MM.1S (cell line): ENCODE measurements around the gene PKD2L1.

Experiments
- DNase-seq: peaks from one replicate; pipeline ENCODE4 v3.0.0-alpha.2; 2015
- H2AFZ ChIP-seq: fragments of 300-600 bp; sonication (generic); 2 replicates; pipeline ENCODE4 v1.6.0; 2016; ENCODE audit warnings: antibody characterized with exemption, low read length
- H3F3A ChIP-seq: fragments of 300-600 bp; sonication (generic); 2 replicates; pipeline ENCODE4 v1.6.1; 2016; ENCODE audit warnings: mild to moderate bottlenecking, antibody characterized with exemption, low read length, moderate library complexity, mixed read lengths; ENCODE audit not compliant: insufficient read depth
- H3K27ac ChIP-seq: fragments of 300-600 bp; sonication (generic); 2 replicates; pipeline ENCODE4 v1.5.1; 2016; ENCODE audit warnings: mild to moderate bottlenecking, low read length
- H3K27me3 ChIP-seq: fragments of 300-600 bp; sonication (generic); replicated peaks from 2 replicates; pipeline ENCODE4 v1.6.0; 2016; ENCODE audit warnings: low read length; ENCODE audit not compliant: insufficient read depth
- H3K36me3 ChIP-seq: fragments of 300-600 bp; sonication (generic); replicated peaks from 2 replicates; pipeline ENCODE4 v1.6.1; 2016; ENCODE audit warnings: mild to moderate bottlenecking, low read length, mixed read lengths; ENCODE audit not compliant: insufficient read depth
- H3K4me1 ChIP-seq: fragments of 300-600 bp; sonication (generic); 2 replicates; pipeline ENCODE4 v1.6.1; 2016; ENCODE audit warnings: low read length, mixed read lengths
- H3K4me2 ChIP-seq: fragments of 300-600 bp; sonication (generic); 2 replicates; pipeline ENCODE4 v1.6.0; 2016; ENCODE audit warnings: low read depth, low read length
- H3K4me3 ChIP-seq: fragments of 300-600 bp; sonication (generic); 2 replicates; pipeline ENCODE4 v1.5.1; 2016; ENCODE audit warnings: low read length, mixed read lengths
- H3K79me2 ChIP-seq: fragments of 300-600 bp; sonication (generic); 2 replicates; pipeline ENCODE4 v1.6.1; 2016; ENCODE audit warnings: mixed run types, low read length, mixed read lengths
- H3K9ac ChIP-seq: fragments of 300-600 bp; sonication (generic); 2 replicates; pipeline ENCODE4 v1.6.1; 2016; ENCODE audit warnings: low read length, mixed read lengths
- H3K9me2 ChIP-seq: fragments of 300-600 bp; sonication (generic); replicated peaks from 2 replicates; pipeline ENCODE4 v1.6.1; 2016; ENCODE audit warnings: mild to moderate bottlenecking, low read length, mixed read lengths; ENCODE audit not compliant: insufficient read depth
- H3K9me3 ChIP-seq: fragments of 300-600 bp; sonication (generic); replicated peaks from 2 replicates; pipeline ENCODE4 v1.6.1; 2016; ENCODE audit warnings: mild to moderate bottlenecking, low read length, mixed read lengths; ENCODE audit not compliant: insufficient read depth
- H4K20me1 ChIP-seq: fragments of 300-600 bp; sonication (generic); 2 replicates; pipeline ENCODE4 v1.6.1; 2016; ENCODE audit warnings: mild to moderate bottlenecking, low read length, moderate library complexity, mixed read lengths; ENCODE audit not compliant: insufficient read depth
- EZH2 ChIP-seq: fragments of 300-600 bp; sonication (generic); optimal IDR thresholded peaks from 2 replicates; pipeline ENCODE3; 2017; ENCODE audit warnings: low read depth, mild to moderate bottlenecking, antibody characterized with exemption, low read length, mixed read lengths
- EZH2phosphoT487 ChIP-seq: fragments of 300-600 bp; sonication (generic); IDR thresholded peaks from 2 replicates; pipeline ENCODE4 v1.6.1; 2018; ENCODE audit warnings: antibody characterized with exemption, low read length
- TF ChIP-seq, protein P1 (sequence below): fragments of 300-600 bp; sonication (generic); IDR thresholded peaks from 2 replicates; pipeline ENCODE4 v1.5.1; 2016; ENCODE audit warnings: antibody characterized with exemption, low read length, mixed read lengths

The PKD2L1 gene

DNA sequence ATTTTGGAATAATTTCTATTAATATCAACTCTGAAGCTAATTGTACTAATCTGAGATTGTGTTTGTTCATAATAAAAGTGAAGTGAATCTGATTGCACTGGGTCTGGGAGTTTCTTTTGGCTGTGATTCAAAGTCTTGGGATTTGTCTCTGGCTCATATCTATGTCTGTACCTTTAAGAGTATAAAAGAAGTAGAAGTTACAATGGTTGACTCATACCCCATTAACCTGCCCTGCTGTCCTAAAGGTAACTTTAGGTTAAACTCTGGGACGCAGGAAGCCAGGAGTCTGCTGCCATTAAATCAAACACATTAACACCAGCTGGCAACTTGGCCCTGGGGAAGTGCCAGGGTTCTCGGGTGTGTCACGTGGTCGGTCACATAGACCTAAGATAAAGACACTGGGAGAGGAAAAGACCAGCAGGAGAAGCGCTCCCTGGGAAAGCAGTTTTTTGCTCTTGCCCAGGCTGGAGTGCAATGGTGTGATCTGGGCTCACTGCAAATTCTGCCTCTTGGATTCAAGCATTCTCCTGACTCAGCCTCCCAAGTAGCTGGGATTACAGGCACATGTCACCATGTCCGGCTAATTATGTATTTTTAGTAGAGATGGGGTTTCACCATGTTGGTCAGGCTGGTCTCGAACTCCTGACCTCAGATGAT lies 34.8 kb upstream of the PKD2L1 start:
- Histone ChIP-seq H2AFZ (no peak overlapping the region), H3K4me3 (no peak overlapping the region), H3K79me2 (no peaks in the 10 kb centered on the region), H3K9ac (no peak overlapping the region), H3K4me1 (peaks cover 24% of the 10 kb centered on the region), H3F3A (peaks cover 31% of the 10 kb centered on the region; the same call in 1 of the 2 replicates), H3K27ac (no peak overlapping the region), H3K9me3 (no peaks in the 10 kb centered on the region), H3K36me3 (peaks cover 13% of the 10 kb centered on the region; the same call in 1 of the 2 replicates), H3K4me2 (no peak overlapping the region), H3K27me3 (no peaks in the 10 kb centered on the region), H3K9me2 (no peaks in the 10 kb centered on the region), H4K20me1 (no peaks in the 10 kb centered on the region)
- DNase-seq, result no peak
- TF ChIP-seq EZH2phosphoT487 (no peak), EZH2 (no peak)
- TF ChIP-seq, protein P1, sequence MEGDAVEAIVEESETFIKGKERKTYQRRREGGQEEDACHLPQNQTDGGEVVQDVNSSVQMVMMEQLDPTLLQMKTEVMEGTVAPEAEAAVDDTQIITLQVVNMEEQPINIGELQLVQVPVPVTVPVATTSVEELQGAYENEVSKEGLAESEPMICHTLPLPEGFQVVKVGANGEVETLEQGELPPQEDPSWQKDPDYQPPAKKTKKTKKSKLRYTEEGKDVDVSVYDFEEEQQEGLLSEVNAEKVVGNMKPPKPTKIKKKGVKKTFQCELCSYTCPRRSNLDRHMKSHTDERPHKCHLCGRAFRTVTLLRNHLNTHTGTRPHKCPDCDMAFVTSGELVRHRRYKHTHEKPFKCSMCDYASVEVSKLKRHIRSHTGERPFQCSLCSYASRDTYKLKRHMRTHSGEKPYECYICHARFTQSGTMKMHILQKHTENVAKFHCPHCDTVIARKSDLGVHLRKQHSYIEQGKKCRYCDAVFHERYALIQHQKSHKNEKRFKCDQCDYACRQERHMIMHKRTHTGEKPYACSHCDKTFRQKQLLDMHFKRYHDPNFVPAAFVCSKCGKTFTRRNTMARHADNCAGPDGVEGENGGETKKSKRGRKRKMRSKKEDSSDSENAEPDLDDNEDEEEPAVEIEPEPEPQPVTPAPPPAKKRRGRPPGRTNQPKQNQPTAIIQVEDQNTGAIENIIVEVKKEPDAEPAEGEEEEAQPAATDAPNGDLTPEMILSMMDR, result no peak

DNA sequence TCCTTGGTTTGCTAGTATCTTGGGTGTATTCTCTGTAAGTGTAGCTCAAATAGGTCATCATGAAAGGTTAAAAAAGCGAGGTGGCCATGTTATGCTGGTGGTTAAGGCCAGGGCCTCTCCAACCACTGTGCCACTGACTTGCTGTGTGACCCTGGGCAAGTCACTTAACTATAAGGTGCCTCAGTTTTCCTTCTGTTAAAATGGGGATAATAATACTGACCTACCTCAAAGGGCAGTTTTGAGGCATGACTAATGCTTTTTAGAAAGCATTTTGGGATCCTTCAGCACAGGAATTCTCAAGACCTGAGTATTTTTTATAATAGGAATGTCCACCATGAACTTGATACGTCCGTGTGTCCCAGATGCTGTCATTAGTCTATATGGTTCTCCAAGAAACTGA lies 34.1 kb upstream of the PKD2L1 start:
- peaks cover 31% of the 10 kb centered on the region; the same call in 1 of the 2 replicates for H3F3A ChIP-seq
- peaks cover 19% of the 10 kb centered on the region for H3K4me1 ChIP-seq

DNA sequence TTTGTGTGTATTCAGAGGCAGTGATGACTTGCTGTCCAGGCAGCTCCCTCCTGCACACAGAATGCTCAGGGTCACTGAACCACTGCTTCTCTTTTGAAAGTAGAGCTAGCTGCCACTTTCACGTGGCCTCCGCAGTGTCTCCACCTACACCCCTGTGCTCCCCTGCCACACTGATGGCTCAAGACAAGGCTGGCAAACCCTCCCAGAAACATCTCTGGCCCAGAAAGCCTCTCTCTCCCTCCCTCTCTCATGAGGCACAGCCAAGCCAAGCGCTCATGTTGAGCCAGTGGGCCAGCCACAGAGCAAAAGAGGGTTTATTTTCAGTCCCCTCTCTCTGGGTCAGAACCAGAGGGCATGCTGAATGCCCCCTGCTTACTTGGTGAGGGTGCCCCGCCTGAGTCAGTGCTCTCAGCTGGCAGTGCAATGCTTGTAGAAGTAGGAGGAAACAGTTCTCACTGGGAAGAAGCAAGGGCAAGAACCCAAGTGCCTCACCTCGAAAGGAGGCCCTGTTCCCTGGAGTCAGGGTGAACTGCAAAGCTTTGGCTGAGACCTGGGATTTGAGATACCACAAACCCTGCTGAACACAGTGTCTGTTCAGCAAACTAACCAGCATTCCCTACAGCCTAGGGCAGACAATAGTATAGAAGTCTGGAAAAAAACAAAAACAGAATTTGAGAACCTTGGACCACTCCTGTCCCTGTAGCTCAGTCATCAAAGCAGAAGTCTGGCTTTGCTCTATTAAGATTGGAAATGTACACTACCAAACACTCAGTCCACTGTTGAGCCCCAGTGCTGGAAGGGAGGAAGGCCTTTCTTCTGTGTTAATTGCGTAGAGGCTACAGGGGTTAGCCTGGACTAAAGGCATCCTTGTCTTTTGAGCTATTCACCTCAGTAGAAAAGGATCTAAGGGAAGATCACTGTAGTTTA lies 32.8 kb upstream of the PKD2L1 start:
- Histone ChIP-seq H3K9ac (no peak overlapping the region), H3K36me3 (peaks cover 20% of the 10 kb centered on the region; the same call in 1 of the 2 replicates), H3K9me2 (no peaks in the 10 kb centered on the region), H3K27me3 (no peaks in the 10 kb centered on the region), H3K4me1 (peaks cover 17% of the 10 kb centered on the region), H3K4me2 (no peak overlapping the region), H3F3A (peaks cover 31% of the 10 kb centered on the region; the same call in 1 of the 2 replicates), H3K9me3 (no peaks in the 10 kb centered on the region), H3K79me2 (peaks cover 7% of the 10 kb centered on the region; the same call in 1 of the 2 replicates), H2AFZ (no peak overlapping the region), H3K4me3 (no peak overlapping the region), H3K27ac (no peak overlapping the region), H4K20me1 (no peaks in the 10 kb centered on the region)
- DNase-seq, result no peak
- TF ChIP-seq EZH2, result no peak
- TF ChIP-seq, protein P1, result no peak
- no peak for TF ChIP-seq EZH2phosphoT487

More for the DNA sequence above, 34.1 kb upstream of the PKD2L1 start:
- Histone ChIP-seq H3K27ac (no peak overlapping the region), H3K4me2 (no peak overlapping the region), H2AFZ (no peak overlapping the region), H3K36me3 (peaks cover 18% of the 10 kb centered on the region; the same call in 1 of the 2 replicates), H3K9me2 (no peaks in the 10 kb centered on the region), H3K4me3 (no peak overlapping the region), H3K9me3 (no peaks in the 10 kb centered on the region), H3K9ac (no peak overlapping the region), H4K20me1 (no peaks in the 10 kb centered on the region), H3K27me3 (no peaks in the 10 kb centered on the region), H3K79me2 (peaks cover 4% of the 10 kb centered on the region; the same call in 1 of the 2 replicates)
- no peak for DNase-seq
- no peak for TF ChIP-seq EZH2
- TF ChIP-seq, protein P1, result no peak
- no peak for TF ChIP-seq EZH2phosphoT487
